Astrocyte of the spinal cord (primary cell): ENCODE data around the gene SRCAP.

ENCODE experiments used
- DNase-seq: peaks from one replicate; pipeline ENCODE4 v3.0.0; 2011; ENCODE audit warnings: low read depth, low spot score
- H3K4me3 ChIP-seq: 2 replicates; pipeline ENCODE4 v1.5.1; 2011; ENCODE audit warnings: low read depth, mild to moderate bottlenecking, low read length, moderate library complexity
- in situ Hi-C: cut with HindIII; loops from 2 replicates; pipeline ENCODE4 v1.10.0; 2017; ENCODE audit warnings: low sequenced_read_pairs
- TF ChIP-seq, protein P1 (sequence below): IDR thresholded peaks from 2 replicates; pipeline ENCODE4 v1.5.1; 2012; ENCODE audit warnings: low read depth, mild to moderate bottlenecking, low read length, inconsistent platforms

Gene SRCAP

DNA sequence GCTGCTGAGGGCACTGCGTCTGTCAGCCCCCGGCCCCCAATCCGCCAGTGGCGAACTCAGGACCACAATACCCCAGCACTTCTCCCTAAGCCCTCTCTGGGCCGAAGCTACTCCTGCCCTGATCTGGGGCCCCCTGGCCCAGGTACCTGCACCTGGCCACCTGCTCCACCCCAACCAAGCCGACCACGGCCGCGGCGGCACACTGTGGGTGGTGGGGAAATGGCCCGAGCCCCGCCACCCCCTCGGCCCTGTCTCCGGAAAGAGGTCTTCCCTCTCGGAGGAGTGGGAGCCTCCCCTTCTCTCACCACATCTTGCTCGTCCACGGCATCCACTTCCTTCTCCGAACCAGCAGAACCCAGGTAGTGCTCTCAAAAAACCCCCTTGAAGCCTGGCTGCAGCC lies 44.1 kb upstream of the SRCAP start:
- DNase-seq = no peak
- no peak overlapping the region for H3K4me3 ChIP-seq
- in situ Hi-C loops = no loop called here
- TF ChIP-seq, protein P1, sequence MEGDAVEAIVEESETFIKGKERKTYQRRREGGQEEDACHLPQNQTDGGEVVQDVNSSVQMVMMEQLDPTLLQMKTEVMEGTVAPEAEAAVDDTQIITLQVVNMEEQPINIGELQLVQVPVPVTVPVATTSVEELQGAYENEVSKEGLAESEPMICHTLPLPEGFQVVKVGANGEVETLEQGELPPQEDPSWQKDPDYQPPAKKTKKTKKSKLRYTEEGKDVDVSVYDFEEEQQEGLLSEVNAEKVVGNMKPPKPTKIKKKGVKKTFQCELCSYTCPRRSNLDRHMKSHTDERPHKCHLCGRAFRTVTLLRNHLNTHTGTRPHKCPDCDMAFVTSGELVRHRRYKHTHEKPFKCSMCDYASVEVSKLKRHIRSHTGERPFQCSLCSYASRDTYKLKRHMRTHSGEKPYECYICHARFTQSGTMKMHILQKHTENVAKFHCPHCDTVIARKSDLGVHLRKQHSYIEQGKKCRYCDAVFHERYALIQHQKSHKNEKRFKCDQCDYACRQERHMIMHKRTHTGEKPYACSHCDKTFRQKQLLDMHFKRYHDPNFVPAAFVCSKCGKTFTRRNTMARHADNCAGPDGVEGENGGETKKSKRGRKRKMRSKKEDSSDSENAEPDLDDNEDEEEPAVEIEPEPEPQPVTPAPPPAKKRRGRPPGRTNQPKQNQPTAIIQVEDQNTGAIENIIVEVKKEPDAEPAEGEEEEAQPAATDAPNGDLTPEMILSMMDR = no peak

DNA sequence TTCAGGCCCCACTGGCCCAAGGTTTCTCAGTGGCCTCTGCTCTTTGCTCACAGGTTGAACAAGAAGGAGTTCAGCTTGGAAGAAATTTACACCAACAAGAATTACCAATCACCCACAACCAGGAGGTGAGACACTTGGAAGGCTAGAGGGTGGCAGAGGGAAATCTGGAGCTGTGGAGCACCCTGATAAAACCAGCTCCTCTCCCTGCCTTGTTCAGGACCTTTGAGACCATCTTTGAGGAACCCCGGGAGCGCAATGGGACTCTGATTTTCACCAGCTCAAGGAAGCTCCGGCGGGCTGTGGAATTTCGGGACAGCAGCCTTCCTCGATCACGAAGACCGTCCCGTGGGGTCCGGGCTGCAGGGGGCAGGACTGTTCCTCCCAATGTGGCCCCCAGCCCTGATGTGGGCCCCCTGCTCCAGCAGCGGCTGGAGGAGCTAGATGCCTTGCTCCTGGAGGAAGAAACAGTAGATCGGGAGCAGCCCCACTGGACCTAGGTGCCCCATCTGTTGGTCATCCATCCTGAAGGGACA lies 43.1 kb upstream of the SRCAP start:
- TF ChIP-seq, protein P1 = no peak
- in situ Hi-C loops = no loop called here
- DNase-seq = no peak
- H3K4me3 ChIP-seq = no peak overlapping the region

DNA sequence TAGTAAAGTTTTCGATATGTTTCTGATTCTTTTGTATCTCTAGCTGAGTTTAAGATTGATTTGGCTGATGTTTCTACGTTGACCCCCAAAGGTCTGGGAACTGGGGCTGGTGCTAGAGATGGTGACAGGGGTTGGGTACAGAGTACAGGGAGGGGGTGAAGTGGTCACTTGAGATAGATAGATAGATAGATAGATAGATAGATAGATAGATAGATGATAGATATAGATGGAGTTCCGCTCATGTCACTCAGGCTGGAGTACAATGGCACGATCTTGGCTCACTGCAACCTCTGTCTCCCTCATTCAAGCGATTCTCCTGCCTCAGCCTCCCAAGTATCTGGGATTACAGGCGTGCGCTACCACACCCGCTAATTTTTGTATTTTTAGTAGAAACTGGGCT lies 42.6 kb upstream of the SRCAP start:
- in situ Hi-C loops = no loop called here
- no peak for DNase-seq
- H3K4me3 ChIP-seq = no peak overlapping the region
- TF ChIP-seq, protein P1 = no peak

DNA sequence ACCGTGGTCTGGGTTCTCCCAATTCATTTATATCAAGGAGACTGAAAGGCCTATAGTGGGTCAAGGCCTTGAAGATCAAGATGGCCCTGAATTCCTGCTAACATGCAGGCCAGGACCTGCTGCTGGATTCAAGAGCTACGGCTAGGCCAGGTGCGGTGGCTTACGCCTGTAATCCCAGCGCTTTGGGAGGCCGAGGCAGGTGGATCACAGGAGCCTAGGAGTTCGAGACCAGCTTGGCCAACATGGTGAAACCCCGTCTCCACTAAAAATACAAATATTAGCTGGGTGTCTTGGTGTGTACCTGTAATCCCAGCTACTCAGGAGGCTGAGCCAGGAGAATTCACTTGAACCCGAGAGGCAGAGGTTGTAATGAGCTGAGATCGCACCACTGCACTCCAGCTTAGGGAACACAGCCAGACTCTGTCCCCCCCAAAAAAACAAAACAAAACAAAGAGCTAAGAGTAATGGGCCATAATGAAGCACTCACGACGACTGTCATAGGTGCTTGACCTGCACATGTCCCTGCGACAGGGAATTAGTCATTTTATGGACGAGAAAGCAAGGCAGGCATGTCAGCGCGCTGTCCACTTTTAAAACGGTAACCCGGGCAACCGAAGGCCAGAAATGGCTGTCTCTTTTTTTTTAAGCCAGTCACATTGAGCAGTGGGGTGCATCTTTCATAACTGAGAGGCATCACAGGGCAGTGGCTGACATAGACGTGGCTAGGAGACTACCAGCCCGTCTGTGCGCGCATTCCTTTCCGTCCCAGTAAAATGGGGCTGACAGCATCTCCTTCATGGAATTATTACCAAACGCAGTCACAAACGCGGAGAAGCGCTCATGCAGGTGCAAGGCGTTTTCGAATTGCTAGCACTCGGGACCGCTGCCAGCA lies 41.8 kb upstream of the SRCAP start:
- TF ChIP-seq, protein P1 = no peak
- peak overlapping the region; percentile 43 for H3K4me3 ChIP-seq
- in situ Hi-C loops = no loop called here
- no peak for DNase-seq

DNA sequence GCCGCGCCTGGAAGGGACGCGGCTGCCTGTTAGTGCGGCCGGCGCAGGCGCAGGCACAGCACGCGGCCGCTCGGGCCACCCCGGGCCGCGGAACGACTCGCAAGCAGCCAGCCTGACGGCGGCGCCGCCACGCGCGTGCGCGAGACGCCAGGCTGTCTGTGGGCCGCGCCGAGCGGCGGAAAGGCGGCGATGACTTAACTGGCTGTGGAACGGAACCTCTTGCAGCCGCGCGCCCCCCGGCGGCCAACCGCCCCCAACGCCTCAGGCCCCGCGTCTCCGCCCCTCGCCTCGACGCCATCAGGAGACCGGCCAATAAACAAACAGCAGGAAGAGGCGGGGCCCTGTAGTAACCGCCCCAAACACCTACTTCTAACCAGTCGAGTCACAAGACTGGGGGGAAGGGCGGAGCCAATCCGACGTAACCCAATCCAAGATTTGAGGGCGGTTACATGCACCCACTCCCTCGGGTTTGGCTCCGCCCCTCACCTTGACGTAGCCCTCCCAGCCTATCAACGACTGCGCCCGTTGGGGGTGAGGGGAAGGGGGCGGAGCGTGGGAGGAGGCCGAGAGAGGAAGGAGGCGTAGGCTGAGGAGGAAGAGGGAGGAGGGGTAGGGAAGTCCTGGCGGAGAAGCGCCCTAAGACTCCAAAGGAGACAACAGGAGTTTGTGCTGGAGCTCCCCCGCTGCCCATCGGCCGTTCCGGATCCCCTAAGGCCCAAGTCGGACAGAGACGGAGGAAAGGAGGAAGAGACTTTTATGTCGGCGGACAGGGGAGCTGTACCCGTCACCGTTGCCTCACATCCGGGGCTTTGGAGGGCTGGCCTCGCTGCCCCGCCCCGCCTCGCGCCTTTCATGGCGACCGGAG lies 40.9 kb upstream of the SRCAP start, which contains the start of gene FBRS:
Gene FBRS, plus strand, starts transcription at position 566 of the 865 bp plus-strand sequence. CDS start 1,088 bp downstream, outside the sequence.
- in situ Hi-C loops = no loop called here
- TF ChIP-seq, protein P1 = peak; percentile 72
- peak; percentile 100 for DNase-seq
- peak within 1 kb of the TSS; percentile 91 for H3K4me3 ChIP-seq
